Posterior vena cava (tissue), 2 donors: ENCODE data around the gene RBAK. TPM values are rescaled to one million over a fixed set of nuclear protein-coding genes. Genes with fewer than 3 reads are reported as not detected.
A peak's percentile ranks its signal among the peaks of the same experiment; 100 is the strongest.
"Not testable (repeated sequence)": the region's sequence is repeated elsewhere in the genome, so short reads cannot be mapped to it uniquely, and the experiment has no call there.

Experiments
- DNase-seq: peaks from one replicate; pipeline ENCODE4 v3.0.0-alpha.2; 2020; ENCODE audit warnings: low spot score
- intact Hi-C, 2 donors: fragments of 100-400 bp; cut with DNase I; formaldehyde crosslinking; loops; one replicate each; pipeline versions ENCODE4 v1.14.1 to v1.14.2; 2022 to 2023
- total RNA-seq, 2 donors: library from RNA; stranded (reverse); fragmentation: NEBNext Ultra II Directional; extraction: Animal tissue kit (Norgen Biotek cat#: 25700); gene quantifications; one replicate each; pipeline ENCODE4 v1.2.1, GENCODE V29; 2021
- donor health status: DM: yes; HTN: yes; CAD: no.
- donor health status: DM: yes; HTN: yes; CAD: no.

The RBAK gene
- total RNA-seq, 2 donors from 2014 or later: 10.9 to 12.6 TPM

GRCh38 chr7:5046397-5046732 lies 705 bp downstream of the RBAK start:
- intact Hi-C loops: loop anchor here in 1 of 2 donors (5.0 kb wide), 1 partner anchor 576 kb away; no protein-coding TSS in a partner anchor
- not testable (repeated sequence) for DNase-seq

- intact Hi-C loops: loop anchor here in 1 of 2 donors (5.0 kb wide), 1 partner anchor 575 kb away; no protein-coding TSS in a partner anchor
- DNase-seq: not testable (repeated sequence)
These were observed 1.5 kb downstream of the RBAK start for GRCh38 chr7:5047127-5047526.

- no peak for DNase-seq
- intact Hi-C loops: no loop called here
These were observed 5.0 kb downstream of the RBAK start for GRCh38 chr7:5050676-5051075.

GRCh38 chr7:5051731-5052130 lies 6.1 kb downstream of the RBAK start:
- DNase-seq, intact Hi-C loops: not testable (repeated sequence)

GRCh38 chr7:5053175-5053574 lies 7.5 kb downstream of the RBAK start:
- intact Hi-C loops: no loop called here

GRCh38 chr7:5063698-5064097 lies 18.0 kb downstream of the RBAK start:
- DNase-seq: no peak
- intact Hi-C loops: no loop called here

More at GRCh38 chr7:5053175-5053574, 7.5 kb downstream of the RBAK start:
- no peak for DNase-seq

GRCh38 chr7:5064391-5065106 lies 18.9 kb downstream of the RBAK start:
- intact Hi-C loops: no loop called here
- DNase-seq: no peak

- intact Hi-C loops: no loop called here
- no peak for DNase-seq
These were observed 19.4 kb downstream of the RBAK start for GRCh38 chr7:5065107-5065407.

GRCh38 chr7:5068521-5068920 lies 22.9 kb downstream of the RBAK start:
- no peak for DNase-seq
- intact Hi-C loops: no loop called here

- intact Hi-C loops: no loop called here
- DNase-seq: peak; percentile 49
These were observed 24.5 kb downstream of the RBAK start for GRCh38 chr7:5070206-5070605.

GRCh38 chr7:5075187-5075586 lies 29.5 kb downstream of the RBAK start:
- intact Hi-C loops, DNase-seq: not testable (repeated sequence)

- DNase-seq: no peak
- intact Hi-C loops: no loop called here
These were observed 32.1 kb downstream of the RBAK start for GRCh38 chr7:5077740-5078139.

GRCh38 chr7:5082806-5083205 lies 37.1 kb downstream of the RBAK start:
- DNase-seq: no peak
- intact Hi-C loops: loop anchor here in 1 of 2 donors (10.0 kb wide), 1 partner anchor 288 kb away; no protein-coding TSS in a partner anchor

- intact Hi-C loops: loop anchor here in 1 of 2 donors (10.0 kb wide), 1 partner anchor 289 kb away; no protein-coding TSS in a partner anchor
- no peak for DNase-seq
These were observed 37.7 kb downstream of the RBAK start for GRCh38 chr7:5083311-5083711.

GRCh38 chr7:5086256-5086655 lies 40.6 kb downstream of the RBAK start:
- intact Hi-C loops: loop anchor here (5.0 to 10.0 kb wide), 2 partner anchors 284 to 291 kb away; no protein-coding TSS in a partner anchor
- no peak for DNase-seq

GRCh38 chr7:5088228-5088833 lies 42.7 kb downstream of the RBAK start:
- peak; percentile 65 for DNase-seq
- intact Hi-C loops: loop anchor here (5.0 to 10.0 kb wide), 2 partner anchors 286 to 294 kb away; no protein-coding TSS in a partner anchor

GRCh38 chr7:5088906-5089305 lies 43.2 kb downstream of the RBAK start:
- intact Hi-C loops: loop anchor here (5.0 to 10.0 kb wide), 2 partner anchors 287 to 294 kb away; no protein-coding TSS in a partner anchor
- peak; percentile 56 for DNase-seq

- intact Hi-C loops: no loop called here
- DNase-seq: no peak
These were observed 48.3 kb downstream of the RBAK start for GRCh38 chr7:5093948-5094347.

- intact Hi-C loops: no loop called here
- no peak for DNase-seq
These were observed 49.0 kb downstream of the RBAK start for GRCh38 chr7:5094641-5095040.

- intact Hi-C loops: no loop called here
- DNase-seq: no peak
These were observed 70.7 kb downstream of the RBAK start for GRCh38 chr7:5116359-5116758.
